ENCODE data around the gene NRIP2.
A peak's percentile ranks its signal among the peaks of the same experiment; 100 is the strongest.
"Not testable (repeated sequence)": the region's sequence is repeated elsewhere in the genome, so short reads cannot be mapped to it uniquely, and the experiment has no call there.

NRIP2 gene

GRCh38 chr12:2834581-2835491 lies at the start of gene NRIP2:
Gene NRIP2 (minus strand): TSS chr12:2835035. CDS start chr12:2834983, 52 bp downstream.
- DNase-seq (ENCODE audit: low read depth), result no peak

- DNase-seq (ENCODE audit: low read depth), result peak; percentile 34
Observed at GRCh38 chr12:2879853-2880252, 45.0 kb upstream of the NRIP2 start.

- peak; percentile 82 for DNase-seq (ENCODE audit: low read depth)
Observed at GRCh38 chr12:2877953-2878732, 43.3 kb upstream of the NRIP2 start.

- DNase-seq (ENCODE audit: low read depth), result peak; percentile 89
Observed at GRCh38 chr12:2877047-2877952, 42.5 kb upstream of the NRIP2 start, which contains the start of the genes FOXM1 and RHNO1. Gene FOXM1 (minus strand): TSS chr12:2877174. CDS start chr12:2874478, 2,696 bp downstream. Gene RHNO1 (plus strand): TSS chr12:2877223. CDS start chr12:2885367, 8,144 bp downstream.

- DNase-seq (ENCODE audit: low read depth), result peak; percentile 29
Observed at GRCh38 chr12:2876431-2877046, 41.7 kb upstream of the NRIP2 start.

- peak; percentile 66 for DNase-seq (ENCODE audit: low read depth)
Observed at GRCh38 chr12:2868986-2869632, 34.3 kb upstream of the NRIP2 start.

GRCh38 chr12:2864198-2864597 lies 29.4 kb upstream of the NRIP2 start:
- no peak for DNase-seq (ENCODE audit: low read depth)

- not testable (repeated sequence) for DNase-seq (ENCODE audit: low read depth)
Observed at GRCh38 chr12:2863402-2863801, 28.6 kb upstream of the NRIP2 start.

GRCh38 chr12:2862876-2863275 lies 28.0 kb upstream of the NRIP2 start:
- no peak for DNase-seq (ENCODE audit: low read depth)

- DNase-seq (ENCODE audit: low read depth), result no peak
Observed at GRCh38 chr12:2860170-2860569, 25.3 kb upstream of the NRIP2 start.

GRCh38 chr12:2858944-2859421 lies 24.1 kb upstream of the NRIP2 start:
- DNase-seq (ENCODE audit: low read depth), result peak; percentile 12

GRCh38 chr12:2858334-2858733 lies 23.5 kb upstream of the NRIP2 start:
- DNase-seq (ENCODE audit: low read depth), result no peak

- no peak for DNase-seq (ENCODE audit: low read depth)
Observed at GRCh38 chr12:2857576-2857975, 22.7 kb upstream of the NRIP2 start.

GRCh38 chr12:2857021-2857431 lies 22.2 kb upstream of the NRIP2 start, which contains the start of gene TEX52:
Gene TEX52 (minus strand): TSS chr12:2857039. CDS start chr12:2857026, 13 bp downstream.
- DNase-seq (ENCODE audit: low read depth), result no peak

GRCh38 chr12:2856051-2856450 lies 21.2 kb upstream of the NRIP2 start:
- no peak for DNase-seq (ENCODE audit: low read depth)

GRCh38 chr12:2855546-2855945 lies 20.7 kb upstream of the NRIP2 start:
- DNase-seq (ENCODE audit: low read depth), result no peak

- DNase-seq (ENCODE audit: low read depth), result no peak
Observed at GRCh38 chr12:2854669-2855453, 20.0 kb upstream of the NRIP2 start.

- DNase-seq (ENCODE audit: low read depth), result peak; percentile 69
Observed at GRCh38 chr12:2853626-2854025, 18.8 kb upstream of the NRIP2 start.

- DNase-seq (ENCODE audit: low read depth), result no peak
Observed at GRCh38 chr12:2851931-2852330, 17.1 kb upstream of the NRIP2 start.

- peak; percentile 81 for DNase-seq (ENCODE audit: low read depth)
Observed at GRCh38 chr12:2845280-2845679, 10.4 kb upstream of the NRIP2 start.
